ENCODE data around the gene CDC34. TPM values are rescaled to one million over a fixed set of nuclear protein-coding genes. Genes with fewer than 3 reads are reported as not detected.

Gene CDC34
- total and polyA plus RNA-seq, 9 of the 15 experiments (the other 6 are each of a cell fraction or from before 2014, with no cell fraction given) = 0.80 to 203 (median 65.5) TPM

- TF ChIP-seq E2F4 (CRISPR knock-in tag; IDR thresholded peaks at IDR 0.05; ENCODE audit: low read depth) = no peak
- no peak for TF ChIP-seq CGGBP1 (CRISPR knock-in tag; IDR thresholded peaks at IDR 0.05)
- TF ChIP-seq IRF1 (CRISPR knock-in tag; IDR thresholded peaks at IDR 0.05; ENCODE audit: borderline replicate concordance) = no peak
- TF ChIP-seq ZNF398 (CRISPR knock-in tag; IDR thresholded peaks at IDR 0.05) = no peak
- TF ChIP-seq UBTF (IDR thresholded peaks at IDR 0.05; ENCODE audit: borderline replicate concordance in 1 of 2, low read depth in 2 of 2, low read length in 2 of 2) = no peak
- peak in 1 of 2 experiments; percentile 64; a peak in 2 of 4 replicates for TF ChIP-seq MAZ (CRISPR knock-in tag; conservative IDR thresholded peaks at IDR 0.05 in 1 of 2, IDR thresholded peaks at IDR 0.05 in 1 of 2)
- no peak for TF ChIP-seq ZSCAN32 (CRISPR knock-in tag; IDR thresholded peaks at IDR 0.05)
- TF ChIP-seq NCOA4 (IDR thresholded peaks at IDR 0.05; ENCODE audit: partially characterized antibody) = no peak
- no peak for TF ChIP-seq ZFP36 (IDR thresholded peaks at IDR 0.05; ENCODE audit: low read depth, low read length, partially characterized antibody)
- TF ChIP-seq POLR2A (conservative IDR thresholded peaks at IDR 0.05) = peak; percentile 59; the same call in 1 of the 2 replicates
- TF ChIP-seq ARID3A (IDR thresholded peaks at IDR 0.05; ENCODE audit: borderline replicate concordance, low read depth, low read length) = no peak
- no peak for TF ChIP-seq BRF2 (IDR thresholded peaks at IDR 0.05; ENCODE audit: borderline replicate concordance, insufficient read depth, insufficient read length)
- TF ChIP-seq KDM4B (IDR thresholded peaks at IDR 0.05; ENCODE audit: borderline replicate concordance in 2 of 2, low read depth in 1 of 2) = no peak
Measured at GRCh38 chr19:491146-491741, 40.3 kb upstream of the CDC34 start (continued).

All from K562 (cell line).